GM19438 (cell line): ENCODE measurements around the gene NAA38.

ENCODE experiments used
- ATAC-seq: cut with Tn5 transposase; IDR thresholded peaks from one replicate; pipeline ENCODE4 v1.9.1; 2021; ENCODE audit warnings: low read depth; ENCODE audit not compliant: unreplicated experiment

The NAA38 gene

DNA sequence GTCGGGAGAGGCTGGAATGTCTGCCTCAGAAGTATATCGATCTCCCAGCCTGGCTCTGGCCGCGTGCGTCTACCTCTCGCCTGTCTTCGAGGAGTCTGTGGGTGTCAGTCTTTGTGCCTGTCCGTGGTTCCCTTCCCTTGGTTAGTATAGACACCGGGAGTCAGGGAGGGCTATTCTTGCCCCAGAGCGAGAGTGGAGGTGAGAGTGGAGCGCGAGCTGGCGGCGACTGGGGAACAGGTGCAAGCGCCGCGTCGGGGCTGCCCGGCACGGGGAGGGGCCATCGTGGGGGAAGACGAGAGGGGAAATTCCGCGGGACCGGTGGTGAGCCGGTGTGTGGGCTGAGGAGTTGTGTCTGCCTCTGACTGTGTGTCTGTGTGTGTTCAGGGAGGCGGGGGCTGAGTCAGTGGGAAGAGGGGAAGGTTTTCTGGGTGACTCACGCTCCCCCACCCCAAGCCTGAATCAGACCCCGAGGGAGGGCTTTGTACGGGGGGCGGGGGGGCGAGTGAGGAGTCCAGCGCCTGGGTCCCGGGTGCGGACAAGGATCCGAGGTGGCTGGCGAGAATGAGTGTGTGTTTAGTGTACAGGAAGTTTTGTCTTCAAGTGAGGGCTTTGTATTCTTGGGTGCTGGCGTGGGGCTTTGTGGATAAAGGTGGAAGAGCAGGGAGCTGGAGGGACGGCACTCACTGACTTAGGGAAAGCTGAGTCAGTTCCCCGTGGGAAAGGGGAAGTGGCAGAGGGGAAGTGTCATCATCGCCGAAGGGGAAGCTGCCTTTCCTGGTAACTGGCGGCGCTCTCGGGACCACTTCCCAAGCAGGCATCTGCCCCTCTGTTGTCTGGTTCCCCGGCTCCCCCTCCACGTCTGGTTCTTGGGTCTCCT is 14.7 kb downstream of the NAA38 start:
- ATAC-seq = peak; percentile 20

DNA sequence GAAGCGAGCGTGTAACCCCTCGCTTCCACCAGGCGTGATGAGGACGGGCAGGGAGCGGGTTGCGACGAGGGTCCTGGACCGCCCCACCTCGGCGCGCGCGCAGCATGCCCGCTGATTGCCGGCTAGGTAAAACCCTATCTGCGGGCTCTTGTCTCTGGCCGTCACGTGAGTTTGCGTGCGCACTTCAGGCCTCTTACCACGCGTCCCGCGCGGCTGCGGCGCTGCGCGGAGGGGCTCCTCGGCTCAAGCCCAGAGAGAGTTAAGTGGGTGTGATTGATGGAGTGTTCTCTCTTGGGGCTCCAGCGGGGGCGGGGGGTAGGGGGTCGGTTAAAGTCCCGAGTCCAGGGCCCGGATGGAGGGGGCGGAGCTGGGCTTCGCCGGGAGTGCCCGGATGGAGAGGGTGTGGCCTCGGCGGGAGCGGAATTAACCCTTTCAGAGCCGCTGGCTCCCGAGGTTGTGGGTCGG is 15.4 kb downstream of the NAA38 start:
- ATAC-seq = peak; percentile 23

- ATAC-seq = no peak
Measured at GRCh38 chr17:7841396-7841914, 15.9 kb downstream of the NAA38 start.

DNA sequence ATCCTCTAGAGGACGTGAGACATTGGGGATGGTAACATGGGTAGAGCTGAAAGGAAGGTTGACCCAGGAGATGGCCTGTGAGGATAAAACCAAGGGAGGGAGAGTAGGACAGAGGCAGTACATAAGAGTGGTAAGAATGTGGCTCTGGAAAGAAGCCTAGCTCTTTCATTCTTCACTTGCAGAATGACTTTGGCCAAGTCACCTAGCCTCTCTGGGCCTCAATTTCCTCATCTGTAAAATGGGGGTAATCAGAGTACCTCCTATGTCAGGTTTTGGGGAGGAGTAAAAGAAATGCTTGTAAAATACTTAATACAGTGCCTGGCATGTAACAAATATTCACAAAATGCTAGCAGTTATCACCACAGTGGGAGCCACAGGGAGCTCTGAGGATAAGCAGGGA is 16.5 kb downstream of the NAA38 start:
- ATAC-seq = no peak

DNA sequence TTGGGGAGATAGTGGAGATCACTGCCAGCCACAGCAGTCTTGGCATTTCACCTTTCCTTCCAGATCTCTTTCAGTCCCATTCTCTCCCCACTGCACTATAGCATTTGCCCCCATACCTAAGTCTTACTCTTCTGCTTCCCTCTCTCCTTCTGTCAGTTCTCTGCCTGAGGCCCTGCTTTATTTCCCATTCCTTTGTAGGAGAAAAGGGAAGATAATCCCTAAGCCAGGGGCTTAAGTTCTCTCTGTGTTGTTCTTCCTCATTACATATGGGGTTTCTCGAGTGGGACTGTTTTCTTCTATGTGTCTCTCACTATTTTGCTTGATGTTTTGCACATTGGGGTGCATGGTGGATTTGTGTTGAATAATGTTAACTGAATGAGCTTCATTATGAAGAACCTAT is 16.9 kb downstream of the NAA38 start:
- ATAC-seq = no peak

GRCh38 chr17:7839876-7840261 is 17.5 kb downstream of the NAA38 start:
- ATAC-seq = no peak

- ATAC-seq = no peak
Measured at GRCh38 chr17:7839190-7839875, 18.0 kb downstream of the NAA38 start.

DNA sequence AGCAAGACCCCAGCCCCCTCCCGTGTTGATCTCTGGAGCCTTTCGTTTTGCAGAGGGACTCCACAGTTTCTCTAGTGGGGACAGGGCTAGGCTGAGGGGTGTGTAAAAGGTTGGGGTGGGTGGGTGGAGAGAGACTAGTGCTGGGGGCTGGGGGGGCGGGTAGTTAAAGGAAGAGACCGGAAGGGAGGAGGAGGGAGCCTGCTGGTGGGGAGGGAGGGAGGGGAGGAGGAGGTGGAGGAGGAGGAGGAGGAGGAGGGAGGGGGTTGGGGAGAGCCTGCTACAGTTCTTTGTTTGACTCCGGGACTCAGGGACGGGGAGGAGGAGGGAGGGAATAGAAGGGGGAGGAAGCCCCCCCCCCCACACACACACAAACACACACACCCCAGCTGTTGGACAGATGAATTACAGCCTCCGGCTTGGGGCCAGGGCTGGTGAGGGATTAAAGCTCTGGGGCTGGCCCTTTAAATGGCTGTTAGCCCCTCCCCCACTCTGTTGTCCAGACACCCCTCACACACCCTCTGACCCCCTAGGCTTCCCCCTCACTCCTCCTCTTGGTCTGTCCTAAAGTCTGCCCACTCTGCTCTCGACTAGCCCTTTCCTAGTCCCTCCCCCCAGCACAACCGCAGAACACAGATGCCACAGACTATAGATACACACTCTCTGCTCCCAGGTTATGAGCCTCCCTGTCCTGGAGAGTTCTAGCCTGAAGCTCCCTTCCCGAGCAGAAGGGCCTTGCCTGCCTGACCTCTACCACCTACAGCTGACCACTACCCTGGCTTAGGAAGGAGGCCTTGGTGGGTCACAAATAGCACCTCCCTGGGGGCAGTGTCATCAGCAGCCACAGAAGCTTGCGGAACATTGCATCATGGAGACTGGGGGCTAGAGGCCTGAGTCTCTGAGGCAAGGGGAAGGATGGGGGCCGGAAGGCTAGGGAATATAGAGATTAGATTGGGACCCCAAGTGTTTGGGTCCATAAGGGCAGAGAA is 19.0 kb downstream of the NAA38 start:
- no peak for ATAC-seq

- ATAC-seq = no peak
Measured at GRCh38 chr17:7837408-7838088, 19.8 kb downstream of the NAA38 start.

DNA sequence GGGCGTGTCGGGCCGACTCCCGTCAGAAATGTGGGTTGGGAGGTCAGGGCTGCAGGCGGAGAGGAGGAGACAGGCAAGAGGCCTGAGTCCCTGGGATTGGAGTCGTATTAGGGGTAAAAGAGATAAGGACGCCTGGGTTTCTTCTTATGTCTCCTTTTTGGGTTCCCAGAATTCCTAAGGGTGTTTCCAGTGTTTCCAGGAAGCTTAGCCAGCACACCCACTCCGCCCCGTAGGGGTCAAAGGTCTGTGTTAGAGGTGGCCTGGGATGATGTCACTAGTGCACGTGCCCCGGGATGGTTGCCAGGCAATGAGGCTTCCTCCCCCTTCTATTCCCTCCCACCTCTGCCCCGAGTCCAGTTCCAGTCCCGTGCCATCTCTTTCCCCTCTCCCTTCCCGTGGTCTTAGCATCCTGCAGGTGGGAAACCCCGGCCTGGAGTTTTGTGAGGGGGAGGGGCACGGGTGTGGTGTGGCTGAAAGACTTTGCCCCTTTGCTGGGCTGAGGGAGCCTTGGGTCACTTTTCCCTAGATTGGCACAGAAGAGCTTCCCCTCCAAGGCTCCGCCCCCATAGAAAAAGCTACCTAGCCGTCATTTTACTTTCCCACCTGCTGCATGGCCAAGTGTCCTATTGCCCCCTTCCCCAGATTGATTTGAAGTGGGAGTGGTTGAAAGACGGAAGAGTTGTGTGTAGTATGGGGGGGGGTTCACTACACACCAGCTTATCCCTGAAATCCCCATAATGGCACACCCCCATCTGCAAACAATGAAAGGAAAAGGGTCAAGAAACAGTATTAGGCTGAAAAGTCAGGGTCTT is 20.6 kb downstream of the NAA38 start:
- ATAC-seq = no peak

- ATAC-seq = peak; percentile 25
Measured at GRCh38 chr17:7835814-7836595, 21.4 kb downstream of the NAA38 start.

- peak; percentile 40 for ATAC-seq
Measured at GRCh38 chr17:7834957-7835813, 22.2 kb downstream of the NAA38 start.

GRCh38 chr17:7834542-7834956 is 22.8 kb downstream of the NAA38 start:
- no peak for ATAC-seq

GRCh38 chr17:7833795-7834541 is 23.4 kb downstream of the NAA38 start, which contains the start of gene KDM6B:
TSS of gene KDM6B (plus strand) at chr17:7834217. CDS start at chr17:7845555, 11,338 bp downstream.
- peak; percentile 34 for ATAC-seq

DNA sequence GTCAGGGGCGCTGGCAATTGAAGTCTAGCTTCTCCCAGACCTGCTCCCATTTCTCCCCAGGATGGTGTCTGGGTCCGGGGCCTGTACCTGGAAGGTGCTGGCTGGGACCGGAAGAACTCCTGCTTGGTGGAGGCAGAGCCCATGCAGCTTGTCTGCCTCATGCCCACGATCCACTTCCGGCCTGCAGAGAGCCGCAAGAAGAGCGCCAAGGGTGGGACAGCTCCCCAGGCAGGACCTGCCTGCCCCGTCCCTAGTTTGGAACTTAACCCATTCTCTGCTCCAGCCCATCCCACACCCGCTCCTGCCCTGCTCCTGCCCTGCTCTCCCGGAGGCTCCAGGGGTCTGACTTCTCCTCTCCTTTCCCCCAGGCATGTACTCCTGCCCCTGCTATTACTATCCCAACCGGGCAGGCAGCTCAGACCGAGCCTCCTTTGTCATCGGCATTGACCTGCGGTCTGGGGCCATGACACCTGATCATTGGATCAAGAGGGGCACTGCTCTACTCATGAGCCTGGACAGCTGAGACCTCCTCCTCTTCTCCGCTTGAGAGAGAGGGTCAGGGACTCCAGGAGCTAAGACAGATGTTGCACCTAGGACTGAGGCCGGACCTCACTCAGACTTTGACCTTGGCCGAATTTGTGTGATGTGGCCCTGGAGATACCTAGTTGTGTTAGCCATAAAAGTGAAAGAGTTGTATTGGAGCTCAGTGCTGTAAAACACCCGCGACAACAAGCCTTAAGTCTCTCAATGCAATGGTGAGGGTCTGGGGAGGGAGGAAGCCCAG is 24.2 kb downstream of the NAA38 start:
- no peak for ATAC-seq

DNA sequence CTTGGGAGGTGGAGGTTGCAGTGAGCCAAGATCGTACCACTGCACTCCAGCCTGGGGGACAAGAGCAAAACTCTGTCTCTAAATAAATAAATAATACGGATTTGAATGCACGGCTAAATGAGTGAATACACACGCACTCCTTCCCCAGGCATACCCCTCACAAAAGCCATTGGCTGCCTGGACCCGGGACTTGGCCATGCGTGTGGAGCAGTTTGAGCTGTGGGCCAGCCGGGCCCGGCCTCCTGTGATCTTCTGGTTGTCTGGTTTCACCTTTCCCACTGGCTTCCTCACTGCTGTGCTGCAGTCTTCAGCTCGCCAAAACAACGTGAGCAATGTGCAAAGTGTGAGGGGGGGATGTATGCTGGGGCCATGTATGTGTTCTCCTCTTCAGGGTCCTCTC is 24.9 kb downstream of the NAA38 start:
- no peak for ATAC-seq
